Choroid plexus epithelial cell (primary cell): ENCODE results near the gene G6PD.
A peak's percentile ranks its signal among the peaks of the same experiment; 100 is the strongest.
"Not testable (repeated sequence)": the region's sequence is repeated elsewhere in the genome, so short reads cannot be mapped to it uniquely, and the experiment has no call there.

ENCODE experiments used
- DNase-seq: peaks from one replicate; pipeline ENCODE4 v3.0.0-alpha.2; 2010; ENCODE audit warnings: low read depth
- H3K4me3 ChIP-seq: 2 replicates; pipeline ENCODE4 v1.5.1; 2011; ENCODE audit warnings: low read depth, mild to moderate bottlenecking, control low read depth, low read length, moderate library complexity
- CTCF ChIP-seq: conservative IDR thresholded peaks from 2 replicates; pipeline ENCODE4 v1.5.1; 2011; ENCODE audit warnings: low read depth, mild to moderate bottlenecking, control low read depth, inconsistent platforms, low read length, moderate library complexity

Gene G6PD

DNA sequence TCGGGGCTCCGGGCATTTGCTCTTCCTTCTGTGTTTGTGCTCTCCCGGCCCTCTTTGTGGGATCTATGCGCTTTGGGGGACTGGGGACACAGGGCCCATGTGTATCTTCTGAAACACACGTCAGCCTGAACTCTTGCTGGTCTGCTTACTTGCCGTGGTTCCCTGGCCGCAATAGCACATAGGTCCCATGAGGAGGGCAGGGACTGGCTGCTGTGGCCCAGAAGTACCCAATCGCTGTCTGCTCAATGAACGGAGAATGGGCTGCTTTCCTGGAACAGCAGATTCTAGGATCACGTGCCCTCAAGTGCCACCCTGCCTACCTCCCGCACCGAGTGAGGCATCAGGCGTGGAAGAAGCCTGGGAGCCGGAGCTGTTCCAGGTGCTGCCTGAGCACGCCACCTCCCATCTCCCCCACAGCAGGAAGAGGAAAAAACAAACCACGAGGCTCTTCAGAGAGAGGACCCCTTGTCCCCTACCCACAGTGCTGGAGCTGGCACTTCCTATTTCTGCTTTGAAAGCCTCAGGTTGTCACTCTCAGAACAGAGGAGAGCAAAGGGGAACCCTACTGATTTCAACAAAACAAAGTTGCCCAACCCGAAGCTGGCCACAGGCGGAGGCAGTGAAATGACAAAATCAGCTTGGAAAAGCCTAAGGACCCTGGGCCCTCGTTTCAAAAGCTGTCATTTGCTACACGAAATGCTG, 3.8 kb downstream of the G6PD start:
- no peak for DNase-seq
- no peak overlapping the region for H3K4me3 ChIP-seq
- no peak for TF ChIP-seq CTCF

- TF ChIP-seq CTCF: no peak
- no peak overlapping the region for H3K4me3 ChIP-seq
These were observed 4.5 kb downstream of the G6PD start for GRCh38 chrX:154541896-154542722.

GRCh38 chrX:154541589-154541895, 5.1 kb downstream of the G6PD start:
- no peak for TF ChIP-seq CTCF
- H3K4me3 ChIP-seq: no peak overlapping the region
- DNase-seq: no peak

More at GRCh38 chrX:154541896-154542722, 4.5 kb downstream of the G6PD start:
- DNase-seq: peak; percentile 91

- no peak for TF ChIP-seq CTCF
- DNase-seq: no peak
These were observed 5.6 kb downstream of the G6PD start for GRCh38 chrX:154540897-154541535.

GRCh38 chrX:154540365-154540764, 6.3 kb downstream of the G6PD start:
- not testable (repeated sequence) for H3K4me3 ChIP-seq, DNase-seq

More at GRCh38 chrX:154540897-154541535, 5.6 kb downstream of the G6PD start:
- no peak overlapping the region for H3K4me3 ChIP-seq

GRCh38 chrX:154539077-154539476, 7.6 kb downstream of the G6PD start:
- no peak overlapping the region for H3K4me3 ChIP-seq
- no peak for TF ChIP-seq CTCF
- no peak for DNase-seq

- TF ChIP-seq CTCF: no peak
- no peak overlapping the region for H3K4me3 ChIP-seq
- no peak for DNase-seq
These were observed 10.8 kb downstream of the G6PD start for GRCh38 chrX:154535892-154536291.
